ENCODE results near the gene FTO. TPM values are rescaled to one million over a fixed set of nuclear protein-coding genes. Genes with fewer than 3 reads are reported as not detected.

Gene FTO
- total and polyA plus RNA-seq, 2 of the 13 experiments (the other 11 are each of a cell fraction or from before 2014, with no cell fraction given), result 41.6 to 55.8 TPM

DNA sequence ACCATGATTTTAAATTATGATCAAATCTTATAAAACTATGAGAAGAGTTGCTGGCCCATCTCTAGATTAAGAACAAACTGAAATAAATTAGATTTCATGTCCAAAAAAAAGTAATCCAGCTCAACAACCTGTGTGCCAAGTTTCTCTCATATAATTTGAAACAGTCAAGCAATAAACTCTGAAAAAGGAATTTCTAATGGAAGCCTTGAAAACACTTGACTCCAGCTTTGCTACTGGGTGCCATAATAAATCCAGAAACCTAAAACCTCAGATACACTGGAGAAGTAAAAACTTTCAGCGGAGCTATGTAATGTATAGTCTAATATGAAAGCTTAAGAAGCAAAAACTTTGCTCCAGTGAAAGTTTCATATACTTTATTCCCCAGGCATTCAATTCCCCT is 25.8 kb upstream of the FTO start (continued):
- TF ChIP-seq SRY (CRISPR knock-in tag; IDR thresholded peaks at IDR 0.05) (no peak), ZNF337 (CRISPR knock-in tag; IDR thresholded peaks at IDR 0.05; ENCODE audit: borderline replicate concordance, low read depth) (no peak), ZNF264 (CRISPR knock-in tag; IDR thresholded peaks at IDR 0.05) (no peak), SATB2 (CRISPR knock-in tag; IDR thresholded peaks at IDR 0.05) (no peak), SNAPC2 (CRISPR knock-in tag; IDR thresholded peaks at IDR 0.05) (no peak)
- TF ChIP-seq, protein P1, sequence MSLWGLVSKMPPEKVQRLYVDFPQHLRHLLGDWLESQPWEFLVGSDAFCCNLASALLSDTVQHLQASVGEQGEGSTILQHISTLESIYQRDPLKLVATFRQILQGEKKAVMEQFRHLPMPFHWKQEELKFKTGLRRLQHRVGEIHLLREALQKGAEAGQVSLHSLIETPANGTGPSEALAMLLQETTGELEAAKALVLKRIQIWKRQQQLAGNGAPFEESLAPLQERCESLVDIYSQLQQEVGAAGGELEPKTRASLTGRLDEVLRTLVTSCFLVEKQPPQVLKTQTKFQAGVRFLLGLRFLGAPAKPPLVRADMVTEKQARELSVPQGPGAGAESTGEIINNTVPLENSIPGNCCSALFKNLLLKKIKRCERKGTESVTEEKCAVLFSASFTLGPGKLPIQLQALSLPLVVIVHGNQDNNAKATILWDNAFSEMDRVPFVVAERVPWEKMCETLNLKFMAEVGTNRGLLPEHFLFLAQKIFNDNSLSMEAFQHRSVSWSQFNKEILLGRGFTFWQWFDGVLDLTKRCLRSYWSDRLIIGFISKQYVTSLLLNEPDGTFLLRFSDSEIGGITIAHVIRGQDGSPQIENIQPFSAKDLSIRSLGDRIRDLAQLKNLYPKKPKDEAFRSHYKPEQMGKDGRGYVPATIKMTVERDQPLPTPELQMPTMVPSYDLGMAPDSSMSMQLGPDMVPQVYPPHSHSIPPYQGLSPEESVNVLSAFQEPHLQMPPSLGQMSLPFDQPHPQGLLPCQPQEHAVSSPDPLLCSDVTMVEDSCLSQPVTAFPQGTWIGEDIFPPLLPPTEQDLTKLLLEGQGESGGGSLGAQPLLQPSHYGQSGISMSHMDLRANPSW (CRISPR knock-in tag; IDR thresholded peaks at IDR 0.05; ENCODE audit: borderline replicate concordance), result no peak
- TF ChIP-seq, protein P2, sequence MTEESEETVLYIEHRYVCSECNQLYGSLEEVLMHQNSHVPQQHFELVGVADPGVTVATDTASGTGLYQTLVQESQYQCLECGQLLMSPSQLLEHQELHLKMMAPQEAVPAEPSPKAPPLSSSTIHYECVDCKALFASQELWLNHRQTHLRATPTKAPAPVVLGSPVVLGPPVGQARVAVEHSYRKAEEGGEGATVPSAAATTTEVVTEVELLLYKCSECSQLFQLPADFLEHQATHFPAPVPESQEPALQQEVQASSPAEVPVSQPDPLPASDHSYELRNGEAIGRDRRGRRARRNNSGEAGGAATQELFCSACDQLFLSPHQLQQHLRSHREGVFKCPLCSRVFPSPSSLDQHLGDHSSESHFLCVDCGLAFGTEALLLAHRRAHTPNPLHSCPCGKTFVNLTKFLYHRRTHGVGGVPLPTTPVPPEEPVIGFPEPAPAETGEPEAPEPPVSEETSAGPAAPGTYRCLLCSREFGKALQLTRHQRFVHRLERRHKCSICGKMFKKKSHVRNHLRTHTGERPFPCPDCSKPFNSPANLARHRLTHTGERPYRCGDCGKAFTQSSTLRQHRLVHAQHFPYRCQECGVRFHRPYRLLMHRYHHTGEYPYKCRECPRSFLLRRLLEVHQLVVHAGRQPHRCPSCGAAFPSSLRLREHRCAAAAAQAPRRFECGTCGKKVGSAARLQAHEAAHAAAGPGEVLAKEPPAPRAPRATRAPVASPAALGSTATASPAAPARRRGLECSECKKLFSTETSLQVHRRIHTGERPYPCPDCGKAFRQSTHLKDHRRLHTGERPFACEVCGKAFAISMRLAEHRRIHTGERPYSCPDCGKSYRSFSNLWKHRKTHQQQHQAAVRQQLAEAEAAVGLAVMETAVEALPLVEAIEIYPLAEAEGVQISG (CRISPR knock-in tag; IDR thresholded peaks at IDR 0.05), result no peak

DNA sequence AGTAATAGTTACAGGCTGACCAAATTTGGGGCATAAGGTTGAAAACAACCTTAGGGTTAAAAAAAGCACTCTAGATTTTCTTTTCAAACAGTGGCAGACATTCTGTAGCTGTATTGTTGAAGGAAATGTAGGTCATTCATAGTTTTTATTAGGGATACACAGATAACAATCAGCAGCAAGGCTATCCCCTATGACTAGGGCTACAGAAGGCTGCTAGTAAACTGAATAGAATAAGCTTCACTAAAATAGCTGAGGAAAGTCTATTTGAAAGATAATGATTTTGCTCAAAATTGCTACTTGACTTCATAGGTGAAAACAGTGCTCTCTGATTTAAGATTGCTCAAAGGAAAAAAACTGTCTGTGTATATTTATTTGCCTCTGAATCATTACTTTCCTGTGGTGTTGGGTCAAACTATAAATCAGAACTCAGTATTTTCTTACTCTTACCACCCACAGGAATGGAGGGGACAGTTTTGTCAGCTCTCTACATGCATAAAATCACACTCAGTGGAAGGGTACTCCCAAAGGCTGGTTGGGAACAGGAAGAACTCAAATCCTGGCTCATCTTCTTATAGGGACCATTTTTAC is 25.1 kb upstream of the FTO start:
- H3K36me3 ChIP-seq (replicated peaks in 1 of 2; ENCODE audit: control insufficient read depth in 1 of 2, insufficient read depth in 2 of 2, low read length in 2 of 2), result peaks cover 0 to 2% of the 10 kb centered on the region in 2 experiments; a peak in 2 of 5 replicates
- intact Hi-C loops (cut with micrococcal nuclease; ENCODE audit: unreplicated experiment) (no loop called here), in situ Hi-C loops (cut with HindIII; ENCODE audit: extremely low pct_ligation_motif_present, low pct_unique_long_range_greater_than_20kb) (no loop called here)
- H3K4me3 ChIP-seq (replicated peaks in 1 of 3; ENCODE audit: insufficient read depth in 1 of 3, low read depth in 2 of 3, low read length in 3 of 3), result no peak overlapping the region
- DNase-seq (ENCODE audit: low spot score) (no peak), FAIRE-seq (no peak), ATAC-seq (no peak)
- CTCF ChIA-PET (ENCODE audit: low intra/inter-chr PET ratio, low total read pairs), result no interaction called here
- TF ChIP-seq MYNN (CRISPR knock-in tag; IDR thresholded peaks at IDR 0.05; ENCODE audit: low read depth) (no peak), ZNF460 (CRISPR knock-in tag; IDR thresholded peaks at IDR 0.05; ENCODE audit: borderline replicate concordance) (no peak), TRIM24 (CRISPR knock-in tag; IDR thresholded peaks at IDR 0.05) (no peak)
- TF ChIP-seq, protein P3, sequence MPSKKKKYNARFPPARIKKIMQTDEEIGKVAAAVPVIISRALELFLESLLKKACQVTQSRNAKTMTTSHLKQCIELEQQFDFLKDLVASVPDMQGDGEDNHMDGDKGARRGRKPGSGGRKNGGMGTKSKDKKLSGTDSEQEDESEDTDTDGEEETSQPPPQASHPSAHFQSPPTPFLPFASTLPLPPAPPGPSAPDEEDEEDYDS (CRISPR knock-in tag; IDR thresholded peaks at IDR 0.05), result no peak
- H3K9me3 ChIP-seq (ENCODE audit: low read length), result no peaks in the 10 kb centered on the region
- no peak overlapping the region for H2AFZ ChIP-seq (ENCODE audit: low read length)
- POLR2A ChIA-PET, result no interaction called here
- BruUV-seq (replicated peaks), result no TSS peak
- no peak overlapping the region for H3K9ac ChIP-seq (ENCODE audit: insufficient read depth, low read depth, low read length)
- H3K27me3 ChIP-seq (ENCODE audit: control insufficient read depth in 1 of 2, insufficient read depth in 2 of 2, low read length in 2 of 2), result no peaks in the 10 kb centered on the region
- no peak overlapping the region for H3K27ac ChIP-seq (ENCODE audit: extremely low read length, insufficient read depth, low read length)
- H3K4me2 ChIP-seq (ENCODE audit: low read depth, low read length), result no peak overlapping the region
- H3K79me2 ChIP-seq (ENCODE audit: insufficient read depth, low read length), result no peaks in the 10 kb centered on the region
- H4K20me1 ChIP-seq (ENCODE audit: insufficient read depth, low read length), result no peaks in the 10 kb centered on the region
- H3K4me1 ChIP-seq (ENCODE audit: insufficient read depth, low read length), result no peaks in the 10 kb centered on the region
